KMS-11 (cell line): Measurements from ENCODE around the gene BRF1.

Experiments
- H2AFZ ChIP-seq: fragments of 200-600 bp; sonication (generic); 2 replicates; pipeline ENCODE4 v1.6.1; 2016; ENCODE audit warnings: antibody characterized with exemption, mixed run types, low read depth
- H3K27ac ChIP-seq: fragments of 200-600 bp; sonication (generic); 2 replicates; pipeline ENCODE4 v1.6.1; 2016; ENCODE audit warnings: mild to moderate bottlenecking, mixed run types
- H3K27me3 ChIP-seq: fragments of 200-600 bp; sonication (generic); 2 replicates; pipeline ENCODE4 v1.6.1; 2017; ENCODE audit warnings: mild to moderate bottlenecking, low read depth, mixed run types, moderate library complexity; ENCODE audit not compliant: insufficient read depth
- H3K36me3 ChIP-seq: fragments of 200-600 bp; sonication (generic); 2 replicates; pipeline ENCODE4 v1.6.1; 2017; ENCODE audit warnings: mild to moderate bottlenecking, mixed run types; ENCODE audit not compliant: insufficient read depth
- H3K4me1 ChIP-seq: fragments of 200-600 bp; sonication (generic); 2 replicates; pipeline ENCODE4 v1.6.1; 2016; ENCODE audit warnings: mild to moderate bottlenecking, low read depth, mixed run types; ENCODE audit not compliant: poor library complexity, severe bottlenecking
- H3K4me2 ChIP-seq: fragments of 200-600 bp; sonication (generic); 2 replicates; pipeline ENCODE4 v1.7.0; 2016; ENCODE audit warnings: mild to moderate bottlenecking, mixed run types
- H3K4me3 ChIP-seq: fragments of 200-600 bp; sonication (generic); IDR thresholded peaks from 2 replicates; pipeline ENCODE4 v1.6.1; 2017; ENCODE audit warnings: low read depth, low read length, mixed read lengths; ENCODE audit not compliant: insufficient read depth
- H3K79me2 ChIP-seq: fragments of 200-600 bp; sonication (generic); 2 replicates; pipeline ENCODE4 v1.6.1; 2016; ENCODE audit warnings: low read depth, mixed run types; ENCODE audit not compliant: insufficient read depth
- H3K9ac ChIP-seq: fragments of 200-600 bp; sonication (generic); 2 replicates; pipeline ENCODE4 v1.6.1; 2016; ENCODE audit warnings: mild to moderate bottlenecking, mixed run types
- H4K20me1 ChIP-seq: fragments of 200-600 bp; sonication (generic); 2 replicates; pipeline ENCODE4 v1.6.1; 2016; ENCODE audit warnings: mild to moderate bottlenecking, mixed run types; ENCODE audit not compliant: insufficient read depth
- CTCF ChIP-seq: fragments of 200-600 bp; sonication (generic); conservative IDR thresholded peaks from 2 replicates; pipeline ENCODE4 v1.6.1; 2017; ENCODE audit warnings: low read depth, mild to moderate bottlenecking, antibody characterized with exemption, low read length, moderate library complexity, mixed read lengths

BRF1 gene

GRCh38 chr14:105200641-105201040, 100.2 kb downstream of the BRF1 start:
- no peak for TF ChIP-seq CTCF
- H3K4me3 ChIP-seq, result no peak overlapping the region
- no peaks in the 10 kb centered on the region for H3K4me1 ChIP-seq

GRCh38 chr14:105200074-105200473, 100.7 kb downstream of the BRF1 start:
- no peak overlapping the region for H3K4me2 ChIP-seq
- no peak for TF ChIP-seq CTCF
- H2AFZ ChIP-seq, result no peak overlapping the region
- no peaks in the 10 kb centered on the region for H3K36me3 ChIP-seq
- no peaks in the 10 kb centered on the region for H3K79me2 ChIP-seq
- peaks cover 8% of the 10 kb centered on the region for H3K27me3 ChIP-seq
- H4K20me1 ChIP-seq, result no peaks in the 10 kb centered on the region
- no peak overlapping the region for H3K4me3 ChIP-seq
- H3K4me1 ChIP-seq, result no peaks in the 10 kb centered on the region
- H3K27ac ChIP-seq, result no peak overlapping the region
- no peak overlapping the region for H3K9ac ChIP-seq

More at GRCh38 chr14:105200641-105201040, 100.2 kb downstream of the BRF1 start:
- H3K4me2 ChIP-seq, result no peak overlapping the region
- no peak overlapping the region for H3K27ac ChIP-seq
- no peaks in the 10 kb centered on the region for H3K36me3 ChIP-seq
- H4K20me1 ChIP-seq, result no peaks in the 10 kb centered on the region
- no peaks in the 10 kb centered on the region for H3K79me2 ChIP-seq
- no peak overlapping the region for H2AFZ ChIP-seq
- peaks cover 4% of the 10 kb centered on the region for H3K27me3 ChIP-seq
- H3K9ac ChIP-seq, result no peak overlapping the region

- H3K9ac ChIP-seq, result no peak overlapping the region
- H3K79me2 ChIP-seq, result no peaks in the 10 kb centered on the region
- no peak overlapping the region for H2AFZ ChIP-seq
- peaks cover 4% of the 10 kb centered on the region for H3K4me1 ChIP-seq
- no peak overlapping the region for H3K4me2 ChIP-seq
- peaks cover 12% of the 10 kb centered on the region for H3K27me3 ChIP-seq
- no peak overlapping the region for H3K27ac ChIP-seq
- no peak overlapping the region for H3K4me3 ChIP-seq
- H3K36me3 ChIP-seq, result no peaks in the 10 kb centered on the region
- H4K20me1 ChIP-seq, result no peaks in the 10 kb centered on the region
- no peak for TF ChIP-seq CTCF
These were observed 101.7 kb downstream of the BRF1 start for GRCh38 chr14:105199093-105199492.

- Histone ChIP-seq H3K4me2 (no peak overlapping the region), H3K79me2 (no peaks in the 10 kb centered on the region), H3K4me3 (no peak overlapping the region), H4K20me1 (no peaks in the 10 kb centered on the region), H3K27me3 (peaks cover 18% of the 10 kb centered on the region), H3K9ac (no peak overlapping the region), H3K36me3 (no peaks in the 10 kb centered on the region), H3K4me1 (peaks cover 4% of the 10 kb centered on the region), H2AFZ (no peak overlapping the region), H3K27ac (no peak overlapping the region)
- no peak for TF ChIP-seq CTCF
These were observed 102.2 kb downstream of the BRF1 start for GRCh38 chr14:105198588-105198987.
